Measurements from ENCODE around the gene ARHGEF16.

- no peak for TF ChIP-seq CTCF (conservative IDR thresholded peaks at IDR 0.05 in 1 of 2, IDR thresholded peaks at IDR 0.05 in 1 of 2; ENCODE audit: extremely low read depth in 1 of 2, insufficient read depth in 1 of 2, low read depth in 1 of 2, low read length in 2 of 2)
- no peak for TF ChIP-seq EZH2 (IDR thresholded peaks at IDR 0.05; ENCODE audit: borderline replicate concordance, low read length)
Measured at GRCh38 chr1:3498246-3498930, 43.9 kb downstream of the ARHGEF16 start.
